ENCODE measurements around the gene RBM43. TPM values are rescaled to one million over a fixed set of nuclear protein-coding genes. Genes with fewer than 3 reads are reported as not detected.

The RBM43 gene
- total and polyA plus RNA-seq, 2 experiments from 2014 or later = 0.62 to 4.6 TPM

GRCh38 chr2:151267537-151267936, 5.9 kb upstream of the RBM43 start:
- Histone ChIP-seq H3K4me1 (ENCODE audit: insufficient read depth) (no peaks in the 10 kb centered on the region), H3K36me3 (replicated peaks; ENCODE audit: insufficient read depth, low read depth) (no peaks in the 10 kb centered on the region), H2AFZ (no peak overlapping the region), H3K9me3 (ENCODE audit: low read depth) (no peaks in the 10 kb centered on the region), H4K20me1 (ENCODE audit: insufficient read depth, poor library complexity, severe bottlenecking) (no peaks in the 10 kb centered on the region), H3K4me2 (no peak overlapping the region), H3K9me2 (replicated peaks; ENCODE audit: insufficient read depth) (no peaks in the 10 kb centered on the region), H3K79me2 (no peaks in the 10 kb centered on the region), H3K27me3 (no peaks in the 10 kb centered on the region), H3K4me3 (no peak overlapping the region), H3K27ac (no peak overlapping the region)
- no peak for TF ChIP-seq EZH2 (IDR thresholded peaks at IDR 0.05; ENCODE audit: borderline replicate concordance)
- TF ChIP-seq EZH2phosphoT487 (IDR thresholded peaks at IDR 0.05; ENCODE audit: low read depth, severe bottlenecking, unreplicated experiment) = no peak
- over 99% methylated on average over 5 of the region's 5 CpGs for WGBS (ENCODE audit: low lambda C conversion rate, missing lambda C conversion rate)
- DNase-seq (ENCODE audit: low spot score) = no peak

GRCh38 chr2:151265991-151266390, 4.3 kb upstream of the RBM43 start:
- Histone ChIP-seq H4K20me1 (ENCODE audit: insufficient read depth, poor library complexity, severe bottlenecking) (no peaks in the 10 kb centered on the region), H3K4me2 (no peak overlapping the region), H3K4me1 (ENCODE audit: insufficient read depth) (peaks cover 6% of the 10 kb centered on the region), H2AFZ (no peak overlapping the region), H3K27me3 (no peaks in the 10 kb centered on the region), H3K9me2 (replicated peaks; ENCODE audit: insufficient read depth) (no peaks in the 10 kb centered on the region), H3K27ac (no peak overlapping the region), H3K9me3 (ENCODE audit: low read depth) (no peaks in the 10 kb centered on the region), H3K79me2 (no peaks in the 10 kb centered on the region), H3K4me3 (no peak overlapping the region), H3K36me3 (replicated peaks; ENCODE audit: insufficient read depth, low read depth) (no peaks in the 10 kb centered on the region)
- no peak for TF ChIP-seq EZH2 (IDR thresholded peaks at IDR 0.05; ENCODE audit: borderline replicate concordance)
- no peak for TF ChIP-seq EZH2phosphoT487 (IDR thresholded peaks at IDR 0.05; ENCODE audit: low read depth, severe bottlenecking, unreplicated experiment)
- no peak for TF ChIP-seq CTCF (IDR thresholded peaks at IDR 0.05; ENCODE audit: poor library complexity)
- no peak for DNase-seq (ENCODE audit: low spot score)

GRCh38 chr2:151264157-151264825, 2.6 kb upstream of the RBM43 start:
- H3K27me3 ChIP-seq = no peaks in the 10 kb centered on the region
- no peak for TF ChIP-seq CTCF (IDR thresholded peaks at IDR 0.05; ENCODE audit: poor library complexity)
- TF ChIP-seq EZH2phosphoT487 (IDR thresholded peaks at IDR 0.05; ENCODE audit: low read depth, severe bottlenecking, unreplicated experiment) = no peak
- TF ChIP-seq EZH2 (IDR thresholded peaks at IDR 0.05; ENCODE audit: borderline replicate concordance) = no peak
- H3K4me2 ChIP-seq = no peak overlapping the region
- no peaks in the 10 kb centered on the region for H3K36me3 ChIP-seq (replicated peaks; ENCODE audit: insufficient read depth, low read depth)
- H3K4me3 ChIP-seq = no peak overlapping the region
- DNase-seq (ENCODE audit: low spot score) = peak; percentile 39
- WGBS (ENCODE audit: low lambda C conversion rate, missing lambda C conversion rate) = 66% methylated on average over 7 of the region's 7 CpGs
- H3K9me3 ChIP-seq (ENCODE audit: low read depth) = no peaks in the 10 kb centered on the region
- H4K20me1 ChIP-seq (ENCODE audit: insufficient read depth, poor library complexity, severe bottlenecking) = no peaks in the 10 kb centered on the region
- H3K4me1 ChIP-seq (ENCODE audit: insufficient read depth) = peaks cover 6% of the 10 kb centered on the region
- H3K79me2 ChIP-seq = peaks cover 8% of the 10 kb centered on the region
- H3K27ac ChIP-seq = no peak overlapping the region
- no peak overlapping the region for H2AFZ ChIP-seq
- H3K9me2 ChIP-seq (replicated peaks; ENCODE audit: insufficient read depth) = no peaks in the 10 kb centered on the region

- Histone ChIP-seq H3K79me2 (peaks cover 12% of the 10 kb centered on the region), H2AFZ (peak overlapping the region; percentile 70), H3K9me3 (ENCODE audit: low read depth) (no peaks in the 10 kb centered on the region), H3K27me3 (no peaks in the 10 kb centered on the region), H3K4me1 (ENCODE audit: insufficient read depth) (peaks cover 6% of the 10 kb centered on the region), H3K9me2 (replicated peaks; ENCODE audit: insufficient read depth) (no peaks in the 10 kb centered on the region), H3K36me3 (replicated peaks; ENCODE audit: insufficient read depth, low read depth) (no peaks in the 10 kb centered on the region), H3K4me3 (no peak overlapping the region), H3K27ac (no peak overlapping the region), H3K4me2 (peak overlapping the region; percentile 80), H4K20me1 (ENCODE audit: insufficient read depth, poor library complexity, severe bottlenecking) (no peaks in the 10 kb centered on the region)
- 88% methylated on average over 7 of the region's 8 CpGs for WGBS (ENCODE audit: low lambda C conversion rate, missing lambda C conversion rate)
- TF ChIP-seq EZH2 (IDR thresholded peaks at IDR 0.05; ENCODE audit: borderline replicate concordance) (no peak), EZH2phosphoT487 (IDR thresholded peaks at IDR 0.05; ENCODE audit: low read depth, severe bottlenecking, unreplicated experiment) (no peak), CTCF (IDR thresholded peaks at IDR 0.05; ENCODE audit: poor library complexity) (no peak)
- DNase-seq (ENCODE audit: low spot score) = no peak
These were observed 966 bp upstream of the RBM43 start for GRCh38 chr2:151262629-151263028.

All from hepatocyte (in vitro differentiated cells).